HepG2 (cell line): ENCODE measurements around the gene ADAM15. TPM values are rescaled to one million over a fixed set of nuclear protein-coding genes. Genes with fewer than 3 reads are reported as not detected.

Source experiments
- GABPB1 ChIP-seq: IDR thresholded peaks from 2 replicates; pipeline ENCODE4 v1.6.1; 2016; ENCODE audit warnings: mild to moderate bottlenecking, missing genetic modification reagents, moderate library complexity, missing compliant biosample characterization
- NFKB2 ChIP-seq: sonication (generic); formaldehyde crosslinking; IDR thresholded peaks from 2 replicates; pipeline ENCODE4 v1.4.0; 2020; ENCODE audit warnings: missing genetic modification reagents, borderline replicate concordance
- NFKBIZ ChIP-seq: IDR thresholded peaks from 2 replicates; pipeline ENCODE4 v1.6.1; 2018; ENCODE audit warnings: missing genetic modification reagents, missing compliant biosample characterization
- NRL ChIP-seq: sonication (generic); formaldehyde crosslinking; IDR thresholded peaks from 2 replicates; pipeline ENCODE4 v1.5.0; 2020; ENCODE audit warnings: missing genetic modification reagents, mild to moderate bottlenecking, moderate library complexity, borderline replicate concordance
- ZNF160 ChIP-seq: sonication (generic); formaldehyde crosslinking; IDR thresholded peaks from 2 replicates; pipeline ENCODE4 v1.8.0; 2022; ENCODE audit warnings: mild to moderate bottlenecking, inconsistent platforms, missing genetic modification reagents
- ZNF230 ChIP-seq: sonication (generic); formaldehyde crosslinking; IDR thresholded peaks from 2 replicates; pipeline ENCODE4 v1.4.0; 2020; ENCODE audit warnings: mild to moderate bottlenecking, missing genetic modification reagents
- ZNF251 ChIP-seq: sonication (generic); formaldehyde crosslinking; IDR thresholded peaks from 2 replicates; pipeline ENCODE4 v1.9.0; 2021; ENCODE audit warnings: mild to moderate bottlenecking, missing genetic modification reagents
- ZNF33B ChIP-seq: sonication (generic); formaldehyde crosslinking; IDR thresholded peaks from 2 replicates; pipeline ENCODE4 v1.5.1; 2020; ENCODE audit warnings: mild to moderate bottlenecking, missing genetic modification reagents
- polyA plus RNA-seq, 8 experiments: library from polyadenylated mRNA; depleted of rRNA in 3 of 8; stranded (reverse) in 7 of 8; unstranded in 1 of 8; fragments of >200 nt; fragmentation: Illumina TruSeq in 4 of 8; extraction: Trizol in 4 of 8; gene quantifications; 2 replicates each; pipeline versions ENCODE4 v1.2.1 to v1.2.3, GENCODE V29; 2011 to 2016; ENCODE audit warnings: low read depth in 4 of 8, missing spikeins in 1 of 8, mixed read lengths in 1 of 8; ENCODE audit not compliant: insufficient read depth in 1 of 8
- total RNA-seq, 5 experiments: library from RNA; depleted of rRNA; stranded (reverse); fragments of >200 nt; fragmentation: Illumina TruSeq; extraction: Trizol; gene quantifications; 2 replicates each; pipeline ENCODE4 v1.2.3, GENCODE V29; 2016; ENCODE audit warnings: low read depth in 1 of 5
- TF ChIP-seq, protein P1 (sequence below): sonication (generic); formaldehyde crosslinking; IDR thresholded peaks from 2 replicates; pipeline ENCODE4 v1.4.0; 2020; ENCODE audit warnings: missing genetic modification reagents, borderline replicate concordance

ADAM15 gene
- total and polyA plus RNA-seq, 2 of the 13 experiments (the other 11 are each of a cell fraction or from before 2014, with no cell fraction given), result 17.9 to 25.6 TPM

GRCh38 chr1:155091071-155092051, 40.2 kb downstream of the ADAM15 start (continued):
- TF ChIP-seq ZNF33B (no peak), NFKBIZ (CRISPR knock-in tag) (0 out of 2 replicates have a peak, but pooled peaks have one; percentile 84), ZNF160 (CRISPR knock-in tag) (no peak), ZNF251 (no peak), GABPB1 (peak; percentile 72), NRL (CRISPR knock-in tag) (peak; percentile 76; the same call in 1 of the 2 replicates), ZNF230 (CRISPR knock-in tag) (no peak), NFKB2 (no peak)
- TF ChIP-seq, protein P1, sequence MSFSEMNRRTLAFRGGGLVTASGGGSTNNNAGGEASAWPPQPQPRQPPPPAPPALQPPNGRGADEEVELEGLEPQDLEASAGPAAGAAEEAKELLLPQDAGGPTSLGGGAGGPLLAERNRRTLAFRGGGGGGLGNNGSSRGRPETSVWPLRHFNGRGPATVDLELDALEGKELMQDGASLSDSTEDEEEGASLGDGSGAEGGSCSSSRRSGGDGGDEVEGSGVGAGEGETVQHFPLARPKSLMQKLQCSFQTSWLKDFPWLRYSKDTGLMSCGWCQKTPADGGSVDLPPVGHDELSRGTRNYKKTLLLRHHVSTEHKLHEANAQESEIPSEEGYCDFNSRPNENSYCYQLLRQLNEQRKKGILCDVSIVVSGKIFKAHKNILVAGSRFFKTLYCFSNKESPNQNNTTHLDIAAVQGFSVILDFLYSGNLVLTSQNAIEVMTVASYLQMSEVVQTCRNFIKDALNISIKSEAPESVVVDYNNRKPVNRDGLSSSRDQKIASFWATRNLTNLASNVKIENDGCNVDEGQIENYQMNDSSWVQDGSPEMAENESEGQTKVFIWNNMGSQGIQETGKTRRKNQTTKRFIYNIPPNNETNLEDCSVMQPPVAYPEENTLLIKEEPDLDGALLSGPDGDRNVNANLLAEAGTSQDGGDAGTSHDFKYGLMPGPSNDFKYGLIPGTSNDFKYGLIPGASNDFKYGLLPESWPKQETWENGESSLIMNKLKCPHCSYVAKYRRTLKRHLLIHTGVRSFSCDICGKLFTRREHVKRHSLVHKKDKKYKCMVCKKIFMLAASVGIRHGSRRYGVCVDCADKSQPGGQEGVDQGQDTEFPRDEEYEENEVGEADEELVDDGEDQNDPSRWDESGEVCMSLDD (CRISPR knock-in tag), result no peak
